HCT116 (cell line): ENCODE data around the gene CECR2.

Experiments
- EZH2 ChIP-seq: fragments of 200-600 bp; sonication (generic); IDR thresholded peaks from 2 replicates; pipeline ENCODE4 v1.6.1; 2017; ENCODE audit warnings: antibody characterized with exemption, mixed run types
- TF ChIP-seq, protein P1 (sequence below), 3 experiments: fragments of 200-600 bp in 1 of 3; sonication (generic) in 1 of 3; IDR thresholded peaks in 2 of 3; conservative IDR thresholded peaks in 1 of 3; 2 replicates each; pipeline ENCODE4 v1.5.1; 2012 to 2017; ENCODE audit warnings: low read depth in 2 of 3, low read length in 2 of 3, antibody characterized with exemption in 1 of 3, borderline replicate concordance in 1 of 3, control low read depth in 1 of 3, mild to moderate bottlenecking in 1 of 3, mixed read lengths in 1 of 3, mixed run types in 1 of 3, moderate library complexity in 1 of 3; ENCODE audit not compliant: insufficient read depth in 1 of 3

DNA sequence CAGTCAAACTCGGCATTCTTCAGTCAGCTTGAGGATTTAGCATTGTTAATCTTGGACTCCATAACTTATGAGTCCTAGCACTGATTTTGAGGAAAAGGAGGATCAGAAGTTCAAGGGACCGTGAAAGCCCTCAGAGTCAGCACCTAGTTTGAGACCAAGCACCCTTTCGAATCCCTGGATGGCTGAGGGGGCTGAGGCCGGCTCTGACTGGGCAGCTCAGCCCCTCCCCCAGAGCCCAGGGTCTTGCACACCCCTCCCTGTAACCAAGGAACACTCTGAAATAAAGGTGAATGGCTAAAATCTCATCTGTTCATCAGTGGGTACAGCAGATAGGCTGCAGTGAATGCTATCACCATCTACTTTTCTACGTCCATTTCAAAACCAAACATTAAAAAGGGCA is 221.3 kb downstream of the CECR2 start:
- TF ChIP-seq, protein P1, sequence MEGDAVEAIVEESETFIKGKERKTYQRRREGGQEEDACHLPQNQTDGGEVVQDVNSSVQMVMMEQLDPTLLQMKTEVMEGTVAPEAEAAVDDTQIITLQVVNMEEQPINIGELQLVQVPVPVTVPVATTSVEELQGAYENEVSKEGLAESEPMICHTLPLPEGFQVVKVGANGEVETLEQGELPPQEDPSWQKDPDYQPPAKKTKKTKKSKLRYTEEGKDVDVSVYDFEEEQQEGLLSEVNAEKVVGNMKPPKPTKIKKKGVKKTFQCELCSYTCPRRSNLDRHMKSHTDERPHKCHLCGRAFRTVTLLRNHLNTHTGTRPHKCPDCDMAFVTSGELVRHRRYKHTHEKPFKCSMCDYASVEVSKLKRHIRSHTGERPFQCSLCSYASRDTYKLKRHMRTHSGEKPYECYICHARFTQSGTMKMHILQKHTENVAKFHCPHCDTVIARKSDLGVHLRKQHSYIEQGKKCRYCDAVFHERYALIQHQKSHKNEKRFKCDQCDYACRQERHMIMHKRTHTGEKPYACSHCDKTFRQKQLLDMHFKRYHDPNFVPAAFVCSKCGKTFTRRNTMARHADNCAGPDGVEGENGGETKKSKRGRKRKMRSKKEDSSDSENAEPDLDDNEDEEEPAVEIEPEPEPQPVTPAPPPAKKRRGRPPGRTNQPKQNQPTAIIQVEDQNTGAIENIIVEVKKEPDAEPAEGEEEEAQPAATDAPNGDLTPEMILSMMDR (IDR thresholded peaks at IDR 0.05 in 2 of 3, conservative IDR thresholded peaks at IDR 0.05 in 1 of 3; ENCODE audit: borderline replicate concordance in 1 of 3, insufficient read depth in 1 of 3, low read depth in 2 of 3, low read length in 2 of 3): no peak
- no peak for TF ChIP-seq EZH2
